ENCODE data around the gene GALNT2.

GRCh38 chr1:230153641-230154296 lies 86.7 kb downstream of the GALNT2 start:
- TF ChIP-seq CTCF (IDR thresholded peaks at IDR 0.05; ENCODE audit: borderline replicate concordance, extremely low read depth, low read length, poor library complexity, severe bottlenecking): no peak
- TF ChIP-seq EZH2 (IDR thresholded peaks at IDR 0.05; ENCODE audit: borderline replicate concordance, low read depth, low read length, severe bottlenecking): no peak

Data from DND-41 (cell line).